Lower lobe of right lung (tissue), 2 donors: Measurements from ENCODE around the gene NDRG3. TPM values are rescaled to one million over a fixed set of nuclear protein-coding genes. Genes with fewer than 3 reads are reported as not detected.
"Not testable (repeated sequence)": the region's sequence is repeated elsewhere in the genome, so short reads cannot be mapped to it uniquely, and the experiment has no call there.

Experiments used
- ATAC-seq, 2 donors: fragments of 200-7000 bp; cut with Tn5 transposase; one replicate each; pipeline ENCODE4 v1.9.1; 2020 to 2022; ENCODE audit warnings: mild to moderate bottlenecking in 2 of 2, moderate library complexity in 2 of 2
- DNase-seq: peaks from one replicate; pipeline ENCODE4 v3.0.0-alpha.2; 2020
- H3K27ac ChIP-seq: fragments of 200-600 bp; one replicate; pipeline ENCODE4 v1.8.0; 2022
- H3K27me3 ChIP-seq: fragments of 200-600 bp; one replicate; pipeline ENCODE4 v1.8.0; 2022; ENCODE audit warnings: low read depth
- H3K36me3 ChIP-seq: fragments of 200-600 bp; one replicate; pipeline ENCODE4 v1.8.0; 2022; ENCODE audit warnings: mild to moderate bottlenecking
- H3K4me1 ChIP-seq: fragments of 200-600 bp; one replicate; pipeline ENCODE4 v1.8.0; 2022
- H3K4me3 ChIP-seq: fragments of 200-600 bp; one replicate; pipeline ENCODE4 v1.8.0; 2022; ENCODE audit warnings: mild to moderate bottlenecking
- H3K9me3 ChIP-seq: fragments of 200-600 bp; one replicate; pipeline ENCODE4 v1.8.0; 2022
- CTCF ChIP-seq: fragments of 200-600 bp; IDR thresholded peaks from one replicate; pipeline ENCODE4 v1.8.0; 2022; ENCODE audit warnings: antibody characterized with exemption, mild to moderate bottlenecking
- intact Hi-C: fragments of 100-400 bp; cut with DNase I; formaldehyde crosslinking; loops from one replicate; pipeline ENCODE4 v1.11.0; 2022
- total RNA-seq: library from RNA; stranded (reverse); fragmentation: NEBNext Ultra II Directional; extraction: Animal tissue kit (Norgen Biotek cat#: 25700); gene quantifications from one replicate; pipeline ENCODE4 v1.2.1, GENCODE V29; 2021
- donor health status: DM: no; HTN: yes; CAD: no; lungs with severe emphysema.

The NDRG3 gene
- total RNA-seq, 1 donor from 2014 or later = 30.4 TPM

DNA sequence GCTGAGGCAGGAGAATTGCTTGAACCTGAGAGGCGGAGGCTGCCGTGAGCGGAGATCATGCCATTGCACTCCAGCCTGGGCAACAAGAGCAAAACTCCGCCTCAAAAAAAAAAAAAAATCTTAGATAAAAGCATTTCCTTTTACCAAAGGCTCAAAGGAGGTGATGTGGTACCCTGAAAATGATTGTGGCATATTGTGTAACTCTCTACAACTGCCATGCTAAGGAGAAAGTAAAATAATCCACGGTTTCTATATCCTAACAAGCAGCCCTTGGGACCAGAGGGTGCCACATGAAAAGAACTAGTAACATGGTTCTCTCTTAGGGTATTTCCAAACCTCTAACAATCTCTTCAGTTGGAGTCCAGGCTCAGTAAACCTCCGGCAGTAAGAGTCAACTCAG is 61.1 kb downstream of the NDRG3 start:
- H3K27me3 ChIP-seq = no peaks in the 10 kb centered on the region
- no peak for TF ChIP-seq CTCF
- intact Hi-C loops = no loop called here
- no peaks in the 10 kb centered on the region for H3K9me3 ChIP-seq
- peaks cover 77% of the 10 kb centered on the region for H3K36me3 ChIP-seq
- ATAC-seq = no peak
- no peak for DNase-seq
- H3K4me1 ChIP-seq = no peaks in the 10 kb centered on the region
- no peak overlapping the region for H3K4me3 ChIP-seq
- H3K27ac ChIP-seq = no peak overlapping the region

- H3K9me3 ChIP-seq = no peaks in the 10 kb centered on the region
- no peak overlapping the region for H3K27ac ChIP-seq
- DNase-seq (no peak), ATAC-seq (no peak)
- intact Hi-C loops = no loop called here
- no peaks in the 10 kb centered on the region for H3K4me1 ChIP-seq
- peaks cover 69% of the 10 kb centered on the region for H3K36me3 ChIP-seq
- H3K4me3 ChIP-seq = no peak overlapping the region
- TF ChIP-seq CTCF = no peak
- no peaks in the 10 kb centered on the region for H3K27me3 ChIP-seq
These were observed 63.6 kb downstream of the NDRG3 start for GRCh38 chr20:36682311-36682710.

DNA sequence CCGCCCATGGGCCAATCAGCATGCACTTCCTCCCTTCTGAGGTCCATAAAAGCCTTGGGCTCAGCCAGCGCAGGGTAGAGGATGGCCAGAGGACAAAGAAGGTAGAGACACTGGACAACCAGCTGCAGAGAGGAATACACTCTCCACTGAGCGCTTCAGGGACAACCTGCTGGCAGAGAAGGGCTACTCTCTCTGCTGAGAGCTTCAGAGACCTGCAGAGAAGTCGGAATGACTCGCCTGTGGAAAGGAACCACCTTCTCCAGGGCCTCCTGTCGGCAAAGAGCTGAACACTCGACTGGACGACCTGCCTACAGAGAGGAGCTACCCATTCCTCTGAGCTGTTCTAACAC is 68.5 kb downstream of the NDRG3 start:
- no peak overlapping the region for H3K4me3 ChIP-seq
- no peak for ATAC-seq
- no peaks in the 10 kb centered on the region for H3K9me3 ChIP-seq
- H3K4me1 ChIP-seq = no peaks in the 10 kb centered on the region
- H3K27ac ChIP-seq = no peak overlapping the region
- no peak for DNase-seq
- TF ChIP-seq CTCF = no peak
- H3K27me3 ChIP-seq = no peaks in the 10 kb centered on the region
- intact Hi-C loops = no loop called here
- H3K36me3 ChIP-seq = peaks cover 36% of the 10 kb centered on the region

GRCh38 chr20:36676701-36677421 is 69.0 kb downstream of the NDRG3 start:
- ATAC-seq (no peak), DNase-seq (no peak)
- intact Hi-C loops = no loop called here
- Histone ChIP-seq H3K27me3 (no peaks in the 10 kb centered on the region), H3K36me3 (peaks cover 31% of the 10 kb centered on the region), H3K27ac (no peak overlapping the region), H3K4me3 (no peak overlapping the region), H3K9me3 (no peaks in the 10 kb centered on the region), H3K4me1 (no peaks in the 10 kb centered on the region)
- no peak for TF ChIP-seq CTCF

DNA sequence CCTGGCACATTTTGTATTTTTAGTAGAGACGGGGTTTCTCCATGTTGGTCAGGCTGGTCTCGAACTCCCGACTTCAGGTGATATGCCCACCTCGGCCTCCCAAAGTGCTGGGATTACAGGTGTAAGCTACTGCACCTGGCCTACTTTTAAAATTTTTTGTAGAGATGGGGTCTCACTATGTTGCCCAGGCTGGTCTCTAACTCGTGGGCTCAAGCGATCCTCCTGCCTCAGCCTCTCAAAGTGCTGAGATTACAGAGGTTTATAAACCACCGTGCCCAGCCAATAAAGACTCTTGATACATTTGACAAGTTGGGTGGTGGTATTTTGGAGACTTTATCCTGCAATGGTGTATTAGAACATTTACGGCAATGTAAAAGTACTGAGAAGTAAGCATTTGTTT is 70.3 kb downstream of the NDRG3 start:
- H3K4me3 ChIP-seq, intact Hi-C loops, H3K27ac ChIP-seq, ATAC-seq, H3K4me1 ChIP-seq, H3K9me3 ChIP-seq, DNase-seq, H3K27me3 ChIP-seq: not testable (repeated sequence)
- peaks cover 27% of the 10 kb centered on the region for H3K36me3 ChIP-seq

DNA sequence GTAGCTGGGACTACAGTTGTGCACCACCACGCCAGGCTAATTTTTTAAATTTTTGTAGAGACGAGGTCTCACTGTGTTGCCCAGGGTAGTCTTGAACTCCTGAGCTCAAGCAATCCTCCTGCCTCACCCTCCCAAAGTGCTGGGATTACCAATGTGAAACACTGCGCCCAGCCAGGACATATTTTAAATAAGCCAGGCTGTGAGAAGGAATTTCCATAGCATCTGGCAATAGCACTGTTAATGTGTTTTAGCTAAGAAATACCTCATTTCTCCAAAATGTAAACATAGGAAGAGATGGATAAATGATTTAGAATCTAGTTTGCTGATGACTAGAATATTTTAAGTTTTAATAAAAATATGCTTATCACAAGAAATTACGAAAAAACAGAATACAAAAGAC is 72.9 kb downstream of the NDRG3 start:
- Histone ChIP-seq H3K27me3 (no peaks in the 10 kb centered on the region), H3K4me1 (no peaks in the 10 kb centered on the region), H3K27ac (no peak overlapping the region), H3K36me3 (peaks cover 31% of the 10 kb centered on the region), H3K9me3 (no peaks in the 10 kb centered on the region), H3K4me3 (no peak overlapping the region)
- intact Hi-C loops = no loop called here
- ATAC-seq (no peak), DNase-seq (no peak)
- TF ChIP-seq CTCF = no peak
